CD4-positive, alpha-beta memory T cell (primary cell): ENCODE data around the gene BLTP2. TPM values are rescaled to one million over a fixed set of nuclear protein-coding genes. Genes with fewer than 3 reads are reported as not detected.
A peak's percentile ranks its signal among the peaks of the same experiment; 100 is the strongest.

Experiments used
- CTCF ChIA-PET: fragments of 350-600 bp; sonication (Branson Sonifier 250); formaldehyde crosslinking; loops from one replicate; lab custom pipeline; 2021; ENCODE audit warnings: inconsistent platforms; ENCODE audit not compliant: partially characterized antibody; lab: Charles Lee
- POLR2A ChIA-PET: fragments of 350-600 bp; sonication (Branson Sonifier 250); formaldehyde crosslinking; loops from one replicate; lab custom pipeline; 2021; ENCODE audit not compliant: partially characterized antibody; lab: Charles Lee
- DNase-seq, 5 donors: peaks; one replicate each; pipeline versions ENCODE4 v3.0.0 to v3.0.0-alpha.2; 2020 to 2022; ENCODE audit warnings: mixed read lengths in 1 of 5
- H3K27ac ChIP-seq: one replicate; pipeline ENCODE4 v1.7.0; 2013; ENCODE audit warnings: low read depth, low read length
- H3K27me3 ChIP-seq: 2 replicates; pipeline ENCODE4 v1.7.0; 2013; ENCODE audit warnings: mild to moderate bottlenecking, low read length, moderate library complexity; ENCODE audit not compliant: insufficient read depth
- H3K36me3 ChIP-seq: 2 replicates; pipeline ENCODE4 v1.7.0; 2013; ENCODE audit warnings: mild to moderate bottlenecking, low read length, moderate library complexity; ENCODE audit not compliant: insufficient read depth
- H3K4me1 ChIP-seq: 2 replicates; pipeline ENCODE4 v1.7.0; 2013; ENCODE audit warnings: mild to moderate bottlenecking, low read length, moderate library complexity; ENCODE audit not compliant: insufficient read depth
- H3K4me3 ChIP-seq, 2 donors: one replicate each; pipeline ENCODE4 v1.7.0; 2013; ENCODE audit warnings: low read length in 2 of 2, mild to moderate bottlenecking in 1 of 2
- H3K9me3 ChIP-seq, 2 donors: one replicate each; pipeline ENCODE4 v1.7.0; 2013; ENCODE audit warnings: low read length in 2 of 2, control low read depth in 1 of 2; ENCODE audit not compliant: control insufficient read depth in 1 of 2
- H3K27ac Mint-ChIP-seq, 7 donors: one replicate each; pipeline ENCODE4 v1.8.0; 2020 to 2021; ENCODE audit warnings: mixed read lengths in 7 of 7, mild to moderate bottlenecking in 6 of 7, inconsistent platforms in 3 of 7, moderate library complexity in 3 of 7
- H3K27me3 Mint-ChIP-seq, 2 donors: one replicate each; pipeline ENCODE4 v1.8.0; 2020 to 2021; ENCODE audit warnings: mixed read lengths in 2 of 2
- H3K36me3 Mint-ChIP-seq, 2 donors: one replicate each; pipeline ENCODE4 v1.8.0; 2020 to 2021; ENCODE audit warnings: mixed read lengths in 2 of 2, inconsistent platforms in 1 of 2, mild to moderate bottlenecking in 1 of 2
- H3K4me1 Mint-ChIP-seq, 4 donors: one replicate each; pipeline ENCODE4 v1.8.0; 2020 to 2021; ENCODE audit warnings: mixed read lengths in 4 of 4, mild to moderate bottlenecking in 1 of 4
- H3K4me3 Mint-ChIP-seq, 8 donors: one replicate each; pipeline ENCODE4 v1.8.0; 2020 to 2021; ENCODE audit warnings: mixed read lengths in 8 of 8, mild to moderate bottlenecking in 7 of 8, moderate library complexity in 6 of 8, inconsistent platforms in 3 of 8
- H3K9me3 Mint-ChIP-seq, 8 donors: one replicate each; pipeline ENCODE4 v1.8.0; 2020 to 2021; ENCODE audit warnings: mixed read lengths in 8 of 8, mild to moderate bottlenecking in 5 of 8, inconsistent platforms in 3 of 8, moderate library complexity in 1 of 8
- intact Hi-C: fragments of 100-400 bp; cut with micrococcal nuclease; formaldehyde crosslinking; loops from one replicate; pipeline ENCODE4 v1.15.1; 2023
- polyA plus RNA-seq, 2 donors: library from polyadenylated mRNA; unstranded; fragments of 300-500 nt; fragmentation: Illumina TruSeq; gene quantifications; one replicate each; pipeline ENCODE4 v1.2.3, GENCODE V29; 2021
- total RNA-seq, 2 experiments: library from RNA; stranded (reverse); gene quantifications; one replicate each; pipeline ENCODE4 v1.2.3, GENCODE V29; 2021

BLTP2 gene
- total RNA-seq (100 to 1,000 TPM; 132 to 149 TPM), polyA plus RNA-seq (10 to 100 TPM; 23.5 to 49.9 TPM)

DNA sequence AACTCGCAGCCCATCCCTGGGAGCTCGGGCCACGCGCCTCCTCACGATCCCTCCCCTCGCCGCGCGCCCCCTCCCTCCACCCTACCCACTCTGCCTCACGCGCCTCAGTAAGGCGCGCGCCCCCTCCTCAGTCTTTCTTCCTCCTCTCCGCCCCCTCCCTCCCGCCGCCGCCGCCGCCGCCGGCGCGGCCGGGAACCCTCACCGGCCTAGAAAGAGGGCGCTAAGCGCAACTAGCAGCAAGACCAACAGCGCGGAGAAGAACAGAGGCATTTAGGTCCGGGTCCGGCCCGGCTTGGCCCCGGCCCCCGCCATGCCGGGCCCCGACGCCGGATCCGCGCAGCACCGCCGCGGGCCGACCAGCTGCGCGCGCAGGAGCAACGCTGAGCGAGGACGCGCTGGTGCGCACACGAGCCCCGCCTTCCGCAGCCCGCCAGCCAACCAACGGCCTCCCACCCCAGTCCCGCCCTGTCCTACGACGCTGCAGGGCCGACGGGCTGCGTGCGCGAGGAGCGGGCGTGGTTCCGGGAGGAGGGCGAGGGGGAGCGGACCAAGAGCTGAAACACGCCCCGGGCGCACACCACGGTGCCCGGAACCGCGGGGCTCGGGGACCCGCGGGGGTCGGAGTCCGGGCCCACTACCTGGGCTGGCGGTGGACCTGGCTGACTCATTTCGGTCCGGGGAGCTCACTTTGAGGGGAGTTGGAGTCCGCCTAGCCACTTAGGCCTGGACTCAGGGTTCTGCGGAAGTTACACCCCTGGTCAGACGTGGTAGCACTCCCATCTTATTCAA lies at the start of gene BLTP2:
Gene BLTP2 (minus strand): TSS at position 372 of the 789 bp plus-strand sequence. CDS start 102 bp downstream, at position 270.
- peak within 1 kb of the TSS; percentile 86 to 96 (median 92) for H3K4me3 Mint-ChIP-seq
- H3K27ac Mint-ChIP-seq: peak within 1 kb of the TSS; percentile 93 to 99 (median 98)
- peaks cover 42% of the 10 kb centered on the region for H3K36me3 ChIP-seq

GRCh38 chr17:28693869-28694268 lies 48.9 kb upstream of the BLTP2 start:
- no peak overlapping the region for H3K27ac ChIP-seq
- Mint-ChIP-seq H3K4me1 (no peaks in the 10 kb centered on the region), H3K4me3 (no peak overlapping the region), H3K36me3 (peaks cover 69 to 80% of the 10 kb centered on the region in 2 donors), H3K9me3 (no peaks in the 10 kb centered on the region), H3K27ac (peak overlapping the region in 1 of 7 donors; percentile 53), H3K27me3 (no peaks in the 10 kb centered on the region)
- POLR2A ChIA-PET: interaction anchor here (1.0 kb wide), 2 partner anchors 11 to 32 kb away, joined by 3 to 4 read pairs; partner anchors contain the start of genes SDF2 and SUPT6H
- H3K4me1 ChIP-seq: no peaks in the 10 kb centered on the region
- DNase-seq: no peak
- no peaks in the 10 kb centered on the region for H3K9me3 ChIP-seq
- CTCF ChIA-PET: interaction anchor here (1.3 kb wide), 1 partner anchor 13 kb away, joined by 3 read pairs; no protein-coding TSS in a partner anchor
- H3K4me3 ChIP-seq: no peak overlapping the region
- H3K36me3 ChIP-seq: peaks cover 77% of the 10 kb centered on the region
- intact Hi-C loops: no loop called here
- H3K27me3 ChIP-seq: no peaks in the 10 kb centered on the region

More for the DNA sequence above, at the start of gene BLTP2:
- Histone ChIP-seq H3K4me3 (peak within 1 kb of the TSS; percentile 45 to 98), H3K9me3 (no peaks in the 10 kb centered on the region), H3K4me1 (peaks cover 47% of the 10 kb centered on the region), H3K27me3 (no peaks in the 10 kb centered on the region), H3K27ac (peak within 1 kb of the TSS; percentile 91)
- CTCF ChIA-PET: interaction anchor here (0.9 to 6.0 kb wide), 7 partner anchors 17 to 118 kb away, joined by 3 to 51 read pairs (median 5); partner anchors contain the start of genes NEK8, PROCA1, RPL23A and SDF2
- Mint-ChIP-seq H3K36me3 (peaks cover 29 to 48% of the 10 kb centered on the region in 2 donors), H3K27me3 (no peaks in the 10 kb centered on the region), H3K4me1 (peaks cover 31 to 45% (median 37%) of the 10 kb centered on the region in 4 donors), H3K9me3 (no peaks in the 10 kb centered on the region)
- POLR2A ChIA-PET: interaction anchor here (0.6 to 3.7 kb wide), 25 partner anchors 10 to 1691 kb away, joined by 3 to 77 read pairs (median 4); partner anchors contain the start of genes IFT20, NEK8, PHF12 and PIGS
- DNase-seq: peak; percentile 93 to 95 (median 94)
- intact Hi-C loops: loop anchor here (1.0 to 5.0 kb wide), 3 partner anchors 16 to 307 kb away; partner anchors contain the start of genes PHF12, SDF2 and SPAG5

DNA sequence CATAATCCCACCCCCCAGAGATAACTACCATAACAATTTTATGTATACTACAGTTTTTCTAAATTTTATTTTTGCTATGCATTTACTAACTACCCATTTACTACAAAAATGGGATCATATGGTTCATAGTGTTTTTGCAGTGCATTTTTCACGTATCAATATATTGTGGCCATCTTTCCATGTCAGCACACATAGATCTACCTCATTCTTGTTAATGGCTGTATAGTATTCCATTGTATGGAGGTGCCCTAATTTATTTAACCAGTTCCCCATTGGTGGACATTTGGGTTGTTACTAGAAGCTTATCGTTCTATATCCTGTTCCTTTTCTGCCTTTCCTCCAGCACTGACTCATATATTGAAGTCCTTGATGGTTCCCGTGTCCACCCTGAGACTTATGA lies 44.1 kb upstream of the BLTP2 start:
- no peak for DNase-seq
- no peaks in the 10 kb centered on the region for H3K27me3 Mint-ChIP-seq
- no peak overlapping the region for H3K27ac Mint-ChIP-seq
- POLR2A ChIA-PET: interaction anchor here (1.2 to 2.3 kb wide), 2 partner anchors 44 to 45 kb away, joined by 3 to 5 read pairs; partner anchors contain the start of gene BLTP2
- no peak overlapping the region for H3K4me3 Mint-ChIP-seq
- no peak overlapping the region for H3K4me3 ChIP-seq
- intact Hi-C loops: no loop called here
- H3K9me3 Mint-ChIP-seq: no peaks in the 10 kb centered on the region
- peaks cover 66 to 81% of the 10 kb centered on the region in 2 donors for H3K36me3 Mint-ChIP-seq
- CTCF ChIA-PET: no interaction called here
- H3K9me3 ChIP-seq: no peaks in the 10 kb centered on the region
- no peak overlapping the region for H3K27ac ChIP-seq
- H3K4me1 ChIP-seq: no peaks in the 10 kb centered on the region
- peaks cover 0 to 6% (median 0%) of the 10 kb centered on the region in 4 donors for H3K4me1 Mint-ChIP-seq
- H3K36me3 ChIP-seq: peaks cover 77% of the 10 kb centered on the region
- H3K27me3 ChIP-seq: no peaks in the 10 kb centered on the region

DNA sequence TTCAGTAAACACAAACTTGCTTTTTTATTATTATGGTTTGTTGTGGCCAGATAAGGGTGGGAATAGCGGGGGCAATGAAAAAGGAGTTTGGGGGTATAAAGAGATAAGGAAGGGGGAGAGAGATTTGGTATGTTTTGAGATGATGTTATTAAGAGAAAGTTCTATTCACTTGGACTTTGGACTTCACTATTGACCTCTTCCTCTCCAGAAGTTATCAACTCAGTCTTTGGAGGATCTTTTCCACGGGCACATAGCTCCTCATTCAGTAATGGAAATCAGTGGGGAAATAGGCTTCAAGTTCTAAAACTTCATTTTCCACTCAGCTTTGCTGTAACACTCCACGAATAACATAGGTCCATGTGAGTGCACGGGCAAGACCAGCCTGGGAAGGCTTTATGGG lies 43.5 kb upstream of the BLTP2 start:
- CTCF ChIA-PET: no interaction called here
- H3K9me3 ChIP-seq: no peaks in the 10 kb centered on the region
- intact Hi-C loops: no loop called here
- Mint-ChIP-seq H3K9me3 (no peaks in the 10 kb centered on the region), H3K4me3 (no peak overlapping the region), H3K36me3 (peaks cover 64 to 79% of the 10 kb centered on the region in 2 donors), H3K27me3 (no peaks in the 10 kb centered on the region), H3K27ac (peak overlapping the region in 1 of 7 donors; percentile 26), H3K4me1 (peaks cover 0 to 6% (median 0%) of the 10 kb centered on the region in 4 donors)
- H3K4me3 ChIP-seq: no peak overlapping the region
- POLR2A ChIA-PET: interaction anchor here (1.2 to 2.3 kb wide), 2 partner anchors 44 to 45 kb away, joined by 3 to 5 read pairs; partner anchors contain the start of gene BLTP2
- no peak overlapping the region for H3K27ac ChIP-seq
- no peak for DNase-seq
- no peaks in the 10 kb centered on the region for H3K27me3 ChIP-seq
- peaks cover 75% of the 10 kb centered on the region for H3K36me3 ChIP-seq
- H3K4me1 ChIP-seq: no peaks in the 10 kb centered on the region

DNA sequence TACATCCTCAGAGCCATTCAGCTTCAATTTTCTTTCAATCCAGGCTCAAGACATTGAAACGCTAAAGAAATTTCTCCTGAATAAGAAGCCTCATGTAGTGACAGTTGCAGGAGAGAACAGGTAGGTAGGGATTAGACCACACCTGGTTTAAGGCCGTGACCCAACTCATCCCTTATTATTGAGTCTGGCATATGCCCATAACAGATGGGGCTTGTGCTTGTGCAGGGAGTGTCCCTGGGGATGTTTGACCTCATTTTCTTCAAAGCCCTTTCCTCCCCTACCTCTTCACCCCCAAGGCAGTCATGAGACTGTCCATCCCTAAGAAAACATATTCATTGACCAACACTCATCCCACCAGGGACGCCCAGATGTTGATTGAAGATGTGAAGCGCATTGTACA lies 41.3 kb upstream of the BLTP2 start:
- peaks cover 95% of the 10 kb centered on the region for H3K36me3 ChIP-seq
- intact Hi-C loops: no loop called here
- Mint-ChIP-seq H3K27me3 (no peaks in the 10 kb centered on the region), H3K4me1 (peaks cover 0 to 6% (median 0%) of the 10 kb centered on the region in 4 donors), H3K36me3 (peaks cover 69 to 92% of the 10 kb centered on the region in 2 donors), H3K27ac (no peak overlapping the region), H3K4me3 (no peak overlapping the region), H3K9me3 (no peaks in the 10 kb centered on the region)
- H3K27me3 ChIP-seq: no peaks in the 10 kb centered on the region
- no peaks in the 10 kb centered on the region for H3K4me1 ChIP-seq
- POLR2A ChIA-PET: no interaction called here
- no peak overlapping the region for H3K4me3 ChIP-seq
- no peaks in the 10 kb centered on the region for H3K9me3 ChIP-seq
- CTCF ChIA-PET: no interaction called here
- DNase-seq: no peak
- no peak overlapping the region for H3K27ac ChIP-seq

DNA sequence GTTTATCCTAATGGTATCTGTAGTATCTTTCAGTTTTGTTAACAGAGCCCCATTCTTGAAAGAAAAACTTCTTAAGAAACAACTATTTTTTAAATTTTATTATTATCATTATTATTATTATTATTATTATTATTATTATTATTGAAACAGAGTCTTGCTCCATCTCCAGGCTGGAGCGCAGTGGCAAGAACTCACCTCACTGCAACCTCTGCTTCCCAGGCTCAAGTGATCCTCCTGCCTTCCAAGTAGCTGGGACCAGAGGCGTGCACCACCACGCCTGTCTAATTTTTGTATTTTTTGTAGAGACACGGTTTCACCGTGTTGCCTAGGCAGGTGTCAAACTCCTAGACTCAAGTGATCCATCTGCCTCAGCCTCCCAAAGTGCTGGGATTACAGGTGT lies 40.4 kb upstream of the BLTP2 start:
- ChIA-PET POLR2A (no interaction called here), CTCF (no interaction called here)
- no peak overlapping the region for H3K4me3 ChIP-seq
- DNase-seq: no peak
- H3K36me3 ChIP-seq: peaks cover 92% of the 10 kb centered on the region
- H3K27ac ChIP-seq: no peak overlapping the region
- no peaks in the 10 kb centered on the region for H3K9me3 ChIP-seq
- H3K4me1 ChIP-seq: no peaks in the 10 kb centered on the region
- intact Hi-C loops: no loop called here
- Mint-ChIP-seq H3K4me3 (no peak overlapping the region), H3K4me1 (peaks cover 0 to 6% (median 0%) of the 10 kb centered on the region in 4 donors), H3K36me3 (peaks cover 68 to 91% of the 10 kb centered on the region in 2 donors), H3K27ac (no peak overlapping the region), H3K9me3 (no peaks in the 10 kb centered on the region), H3K27me3 (no peaks in the 10 kb centered on the region)
- no peaks in the 10 kb centered on the region for H3K27me3 ChIP-seq

- POLR2A ChIA-PET: no interaction called here
- Histone ChIP-seq H3K27me3 (no peaks in the 10 kb centered on the region), H3K4me1 (no peaks in the 10 kb centered on the region), H3K9me3 (no peaks in the 10 kb centered on the region), H3K27ac (no peak overlapping the region), H3K36me3 (peaks cover 88% of the 10 kb centered on the region), H3K4me3 (no peak overlapping the region)
- CTCF ChIA-PET: no interaction called here
- DNase-seq: no peak
- Mint-ChIP-seq H3K36me3 (peaks cover 64 to 88% of the 10 kb centered on the region in 2 donors), H3K27me3 (no peaks in the 10 kb centered on the region), H3K27ac (peak overlapping the region in 1 of 7 donors; percentile 49), H3K4me1 (peaks cover 0 to 6% (median 0%) of the 10 kb centered on the region in 4 donors), H3K9me3 (no peaks in the 10 kb centered on the region), H3K4me3 (no peak overlapping the region)
- intact Hi-C loops: no loop called here
These were observed 40.0 kb upstream of the BLTP2 start for GRCh38 chr17:28684963-28685362.
